ENCODE measurements around the gene POLN. TPM values are rescaled to one million over a fixed set of nuclear protein-coding genes. Genes with fewer than 3 reads are reported as not detected.
"Not testable (repeated sequence)": the region's sequence is repeated elsewhere in the genome, so short reads cannot be mapped to it uniquely, and the experiment has no call there.

POLN gene
- total and polyA plus RNA-seq, 2 experiments from 2014 or later = 1.8 to 4.0 TPM

DNA sequence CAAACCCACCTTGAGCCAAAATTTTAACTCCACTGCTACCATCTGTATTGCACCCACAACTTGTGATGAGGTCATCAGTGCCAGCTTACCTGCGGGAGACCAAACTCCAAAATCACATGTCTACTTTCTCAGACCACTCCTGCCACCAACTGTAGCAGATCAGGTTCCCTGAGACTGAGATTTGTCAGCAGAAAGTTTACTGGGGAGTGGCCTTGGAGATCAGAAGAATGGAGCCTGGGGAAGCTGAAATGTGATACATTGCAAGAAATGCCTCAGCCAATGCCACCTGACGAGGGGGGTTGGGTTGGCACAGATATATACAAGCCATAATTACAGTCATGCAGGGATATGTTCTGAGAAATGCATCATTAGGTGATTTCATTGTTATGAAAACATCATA lies 19.1 kb downstream of the POLN start (continued):
- no peak for TF ChIP-seq ZNF462 (CRISPR knock-in tag; IDR thresholded peaks at IDR 0.05)

DNA sequence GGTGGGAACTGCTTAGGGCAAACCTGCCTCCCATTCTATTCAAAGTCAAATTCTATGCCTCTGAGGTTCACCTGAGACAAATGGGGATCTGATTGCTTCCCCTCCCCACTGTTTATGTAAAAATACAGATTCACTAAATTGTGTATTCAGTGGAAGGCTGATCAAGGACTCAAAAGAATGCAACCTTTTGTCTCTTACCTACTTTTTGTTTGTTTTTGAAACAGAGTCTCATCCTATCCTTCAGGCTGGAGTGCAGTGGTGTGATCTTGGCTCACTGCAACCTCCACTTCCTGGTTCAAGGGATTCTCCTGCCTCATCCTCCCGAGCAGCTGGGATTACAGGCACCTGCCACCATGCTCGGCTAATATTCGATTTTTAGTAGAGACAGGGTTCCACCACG lies 20.5 kb downstream of the POLN start:
- not testable (repeated sequence) for H3K27me3 ChIP-seq (ENCODE audit: insufficient read depth); H3K9me3 Mint-ChIP-seq; H3K27me3 Mint-ChIP-seq (ENCODE audit: insufficient read depth, low read depth, poor library complexity); H3K4me3 ChIP-seq; H3K79me2 ChIP-seq (replicated peaks; ENCODE audit: insufficient read depth); H3F3A ChIP-seq (replicated peaks; ENCODE audit: low read depth); H3K9me2 ChIP-seq (ENCODE audit: insufficient read depth); H3K36me3 Mint-ChIP-seq (ENCODE audit: low read depth); H4K20me1 ChIP-seq (replicated peaks; ENCODE audit: insufficient read depth); H3K36me3 ChIP-seq (ENCODE audit: insufficient read depth); H3K4me2 ChIP-seq; H2AFZ ChIP-seq
- Mint-ChIP-seq H3K4me3 (peak overlapping the region; percentile 56), H3K27ac (peak overlapping the region; percentile 89), H3K4me1 (peaks cover 47% of the 10 kb centered on the region)
- TF ChIP-seq POLR2AphosphoS5 (IDR thresholded peaks at IDR 0.05; ENCODE audit: low read depth) = 0 out of 2 replicates have a peak, but pooled peaks have one; percentile 6
- peak; percentile 90 for TF ChIP-seq ZNF462 (CRISPR knock-in tag; IDR thresholded peaks at IDR 0.05)
- peak; percentile 62; the same call in 1 of the 2 replicates for TF ChIP-seq NANOG (IDR thresholded peaks at IDR 0.05; ENCODE audit: borderline replicate concordance)
- Histone ChIP-seq H3K4me1 (ENCODE audit: insufficient read depth) (peaks cover 28% of the 10 kb centered on the region), H3K27ac (ENCODE audit: low read depth) (peak overlapping the region; percentile 85)
- DNase-seq (ENCODE audit: low spot score) (peak; percentile 88), ATAC-seq (peak; percentile 68)
